Peyer's patch (tissue), 4 donors: Measurements from ENCODE around the gene PRR23B.

Experiments used
- POLR2A ChIP-seq, 2 donors: fragments of 450-650 bp; IDR thresholded peaks; one replicate each; pipeline ENCODE4 v1.5.1; 2017; ENCODE audit warnings: antibody characterized with exemption in 2 of 2, mild to moderate bottlenecking in 2 of 2, moderate library complexity in 2 of 2
- TF ChIP-seq, protein P1 (sequence below), 6 experiments: fragments of 450-650 bp in 4 of 6; fragments of 200-600 bp in 2 of 6; sonication (generic) in 1 of 6; IDR thresholded peaks; one replicate each; pipeline ENCODE4 v1.5.1; 2017 to 2019; ENCODE audit warnings: antibody characterized with exemption in 6 of 6, mild to moderate bottlenecking in 3 of 6, moderate library complexity in 1 of 6

GRCh38 chr3:138972941-138973340 lies 47.8 kb downstream of the PRR23B start:
- TF ChIP-seq, protein P1, sequence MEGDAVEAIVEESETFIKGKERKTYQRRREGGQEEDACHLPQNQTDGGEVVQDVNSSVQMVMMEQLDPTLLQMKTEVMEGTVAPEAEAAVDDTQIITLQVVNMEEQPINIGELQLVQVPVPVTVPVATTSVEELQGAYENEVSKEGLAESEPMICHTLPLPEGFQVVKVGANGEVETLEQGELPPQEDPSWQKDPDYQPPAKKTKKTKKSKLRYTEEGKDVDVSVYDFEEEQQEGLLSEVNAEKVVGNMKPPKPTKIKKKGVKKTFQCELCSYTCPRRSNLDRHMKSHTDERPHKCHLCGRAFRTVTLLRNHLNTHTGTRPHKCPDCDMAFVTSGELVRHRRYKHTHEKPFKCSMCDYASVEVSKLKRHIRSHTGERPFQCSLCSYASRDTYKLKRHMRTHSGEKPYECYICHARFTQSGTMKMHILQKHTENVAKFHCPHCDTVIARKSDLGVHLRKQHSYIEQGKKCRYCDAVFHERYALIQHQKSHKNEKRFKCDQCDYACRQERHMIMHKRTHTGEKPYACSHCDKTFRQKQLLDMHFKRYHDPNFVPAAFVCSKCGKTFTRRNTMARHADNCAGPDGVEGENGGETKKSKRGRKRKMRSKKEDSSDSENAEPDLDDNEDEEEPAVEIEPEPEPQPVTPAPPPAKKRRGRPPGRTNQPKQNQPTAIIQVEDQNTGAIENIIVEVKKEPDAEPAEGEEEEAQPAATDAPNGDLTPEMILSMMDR (IDR thresholded peaks at IDR 0.05): no peak
- no peak for TF ChIP-seq POLR2A (IDR thresholded peaks at IDR 0.05)
